Stimulated activated CD4-positive, alpha-beta T cell treated with anti-CD3 and anti-CD28 coated beads, Interleukin-4, amount 100 ng/mL, for 48 hours (primary cell): ENCODE data around the gene PLCD1.
"Not testable (repeated sequence)": the region's sequence is repeated elsewhere in the genome, so short reads cannot be mapped to it uniquely, and the experiment has no call there.

Experiments
- DNase-seq, 2 donors: peaks; one replicate each; pipeline ENCODE4 v3.0.0-alpha.2; 2020; ENCODE audit warnings: low read depth in 2 of 2

PLCD1 gene

GRCh38 chr3:37986479-37987314, 42.7 kb downstream of the PLCD1 start:
- DNase-seq, result no peak

GRCh38 chr3:37985637-37986320, 43.7 kb downstream of the PLCD1 start:
- no peak for DNase-seq

GRCh38 chr3:37984596-37984995, 44.8 kb downstream of the PLCD1 start:
- no peak for DNase-seq

GRCh38 chr3:37984051-37984450, 45.4 kb downstream of the PLCD1 start:
- DNase-seq, result no peak

GRCh38 chr3:37982331-37982730, 47.1 kb downstream of the PLCD1 start:
- no peak for DNase-seq

GRCh38 chr3:37981348-37981664, 48.1 kb downstream of the PLCD1 start:
- DNase-seq, result no peak

- DNase-seq, result no peak
Observed at GRCh38 chr3:37980462-37981347, 48.7 kb downstream of the PLCD1 start.

GRCh38 chr3:37979541-37980461, 49.6 kb downstream of the PLCD1 start:
- DNase-seq, result no peak

- DNase-seq, result peak; percentile 56 to 57
Observed at GRCh38 chr3:37974121-37975083, 55.0 kb downstream of the PLCD1 start.

GRCh38 chr3:37973246-37974054, 56.0 kb downstream of the PLCD1 start:
- no peak for DNase-seq

GRCh38 chr3:37972056-37972455, 57.4 kb downstream of the PLCD1 start:
- DNase-seq, result not testable (repeated sequence)

- no peak for DNase-seq
Observed at GRCh38 chr3:37971467-37971866, 58.0 kb downstream of the PLCD1 start.

- no peak for DNase-seq
Observed at GRCh38 chr3:37970802-37971201, 58.6 kb downstream of the PLCD1 start.

GRCh38 chr3:37969596-37970100, 59.8 kb downstream of the PLCD1 start:
- no peak for DNase-seq

GRCh38 chr3:37968813-37969595, 60.4 kb downstream of the PLCD1 start:
- no peak for DNase-seq

- DNase-seq, result no peak
Observed at GRCh38 chr3:37968199-37968598, 61.2 kb downstream of the PLCD1 start.

GRCh38 chr3:37967260-37967881, 62.1 kb downstream of the PLCD1 start:
- DNase-seq, result peak; percentile 49 to 59

- no peak for DNase-seq
Observed at GRCh38 chr3:37964716-37965115, 64.7 kb downstream of the PLCD1 start.
